GM20000 (cell line): ENCODE measurements around the gene FOXN1.

Experiments used
- DNase-seq: peaks from one replicate; pipeline ENCODE4 v3.0.0; 2012; ENCODE audit warnings: low spot score
- TF ChIP-seq, protein P1 (sequence below): IDR thresholded peaks from 2 replicates; pipeline ENCODE4 v1.5.1; 2012; ENCODE audit warnings: mild to moderate bottlenecking, control low read depth; ENCODE audit errors: extremely low read depth, missing control alignments

The FOXN1 gene

GRCh38 chr17:28530250-28530649 lies 24.1 kb downstream of the FOXN1 start:
- no peak for DNase-seq
- TF ChIP-seq, protein P1, sequence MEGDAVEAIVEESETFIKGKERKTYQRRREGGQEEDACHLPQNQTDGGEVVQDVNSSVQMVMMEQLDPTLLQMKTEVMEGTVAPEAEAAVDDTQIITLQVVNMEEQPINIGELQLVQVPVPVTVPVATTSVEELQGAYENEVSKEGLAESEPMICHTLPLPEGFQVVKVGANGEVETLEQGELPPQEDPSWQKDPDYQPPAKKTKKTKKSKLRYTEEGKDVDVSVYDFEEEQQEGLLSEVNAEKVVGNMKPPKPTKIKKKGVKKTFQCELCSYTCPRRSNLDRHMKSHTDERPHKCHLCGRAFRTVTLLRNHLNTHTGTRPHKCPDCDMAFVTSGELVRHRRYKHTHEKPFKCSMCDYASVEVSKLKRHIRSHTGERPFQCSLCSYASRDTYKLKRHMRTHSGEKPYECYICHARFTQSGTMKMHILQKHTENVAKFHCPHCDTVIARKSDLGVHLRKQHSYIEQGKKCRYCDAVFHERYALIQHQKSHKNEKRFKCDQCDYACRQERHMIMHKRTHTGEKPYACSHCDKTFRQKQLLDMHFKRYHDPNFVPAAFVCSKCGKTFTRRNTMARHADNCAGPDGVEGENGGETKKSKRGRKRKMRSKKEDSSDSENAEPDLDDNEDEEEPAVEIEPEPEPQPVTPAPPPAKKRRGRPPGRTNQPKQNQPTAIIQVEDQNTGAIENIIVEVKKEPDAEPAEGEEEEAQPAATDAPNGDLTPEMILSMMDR, result no peak

DNA sequence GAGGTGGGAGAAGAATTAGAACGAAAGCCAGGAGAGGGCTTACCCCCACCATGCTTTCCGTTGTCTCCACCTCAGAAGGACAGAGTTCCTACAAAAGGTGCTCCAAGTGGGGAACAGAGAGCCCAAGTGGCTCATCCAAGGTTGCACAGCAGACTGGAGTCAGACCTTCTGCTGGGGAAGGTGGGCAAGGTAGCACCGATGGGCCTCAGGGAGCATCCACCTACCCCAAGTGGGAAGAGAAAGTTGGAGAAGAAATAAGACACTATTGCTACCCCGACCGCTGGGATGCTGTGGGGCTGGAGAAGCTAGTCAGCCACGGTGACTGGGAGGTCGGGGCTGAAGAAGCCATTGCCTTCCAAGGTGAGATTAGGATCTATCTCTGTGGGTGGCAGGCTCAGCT lies 24.8 kb downstream of the FOXN1 start:
- DNase-seq, result no peak
- TF ChIP-seq, protein P1, result no peak

DNA sequence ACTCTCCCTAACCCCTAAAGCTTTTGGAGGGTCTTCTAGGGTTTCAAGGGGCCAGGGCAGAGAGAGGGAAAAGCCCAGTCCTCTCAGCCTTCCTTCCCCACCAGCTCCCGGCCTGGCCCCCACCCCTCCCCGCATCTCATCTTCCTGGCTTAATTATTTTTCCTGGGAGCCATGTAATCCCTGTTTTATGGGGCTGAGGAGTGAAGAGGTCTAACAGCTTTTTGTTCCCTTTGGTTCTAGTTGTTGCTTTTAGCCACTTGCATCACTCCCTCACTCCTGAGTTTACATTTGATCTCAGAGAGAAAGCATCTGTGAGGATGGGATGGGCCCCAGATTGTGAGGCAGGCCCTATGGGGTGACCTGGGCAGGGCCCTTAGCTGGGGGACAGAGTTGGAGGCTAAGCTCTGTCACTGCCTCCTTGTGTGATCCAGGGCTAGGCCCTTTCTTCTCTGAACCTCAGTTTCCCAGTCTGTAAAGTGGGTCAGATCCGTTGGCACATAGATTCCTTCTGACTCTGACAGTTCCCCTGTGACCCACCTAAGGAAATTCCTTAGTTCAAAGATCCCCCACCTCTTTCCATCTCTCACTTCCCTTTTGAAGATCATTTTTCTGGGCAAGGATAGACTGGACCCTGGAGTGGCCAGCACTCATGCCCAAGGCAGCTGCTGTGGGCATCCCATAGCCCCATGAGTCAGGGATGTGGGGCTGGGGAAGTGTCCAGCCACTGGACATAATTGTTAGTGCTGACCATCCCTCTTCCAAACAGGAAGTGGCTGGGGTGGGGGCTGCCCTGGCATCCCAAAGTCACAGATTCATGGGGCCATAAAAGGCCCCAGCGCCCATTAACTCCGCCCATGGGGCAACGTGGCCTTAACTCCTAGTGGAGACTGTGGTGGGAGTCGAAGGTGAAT lies 26.2 kb downstream of the FOXN1 start:
- TF ChIP-seq, protein P1, result no peak
- DNase-seq, result no peak

DNA sequence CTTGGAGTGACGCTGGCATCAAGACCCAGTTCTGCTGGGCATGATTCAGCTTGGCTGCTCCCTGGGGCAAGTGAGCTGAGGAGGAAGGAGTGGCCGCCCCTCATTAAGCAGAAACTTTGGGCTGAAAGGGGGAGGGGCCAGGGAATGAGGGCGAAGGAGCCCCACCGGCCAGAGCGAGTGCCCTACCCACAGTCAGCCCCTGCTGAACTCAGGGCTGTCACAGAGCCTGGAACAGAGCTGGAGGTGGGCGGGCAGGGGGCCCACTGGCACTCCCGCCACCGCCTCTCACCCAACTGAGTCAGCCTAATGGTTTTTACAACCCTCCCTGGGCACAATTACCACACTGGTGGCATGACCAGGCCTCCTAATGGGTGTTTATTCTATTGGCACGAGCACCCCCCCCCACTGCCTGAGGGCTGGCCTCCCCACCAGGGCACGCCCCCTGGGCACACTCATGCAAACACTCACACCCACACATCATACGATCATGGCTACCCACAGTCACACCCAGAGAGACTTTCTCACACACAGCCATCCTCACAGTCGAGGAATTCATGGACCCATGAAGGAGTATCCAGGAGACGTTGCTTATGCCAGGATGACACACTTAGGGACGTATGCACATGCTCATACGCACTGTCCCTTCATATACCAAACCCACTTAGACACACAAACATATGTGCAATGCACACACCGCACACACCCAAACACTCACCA lies 27.1 kb downstream of the FOXN1 start:
- DNase-seq, result no peak
- TF ChIP-seq, protein P1, result no peak

- no peak for DNase-seq
- TF ChIP-seq, protein P1, result no peak
Observed at GRCh38 chr17:28534740-28535375, 28.7 kb downstream of the FOXN1 start.

DNA sequence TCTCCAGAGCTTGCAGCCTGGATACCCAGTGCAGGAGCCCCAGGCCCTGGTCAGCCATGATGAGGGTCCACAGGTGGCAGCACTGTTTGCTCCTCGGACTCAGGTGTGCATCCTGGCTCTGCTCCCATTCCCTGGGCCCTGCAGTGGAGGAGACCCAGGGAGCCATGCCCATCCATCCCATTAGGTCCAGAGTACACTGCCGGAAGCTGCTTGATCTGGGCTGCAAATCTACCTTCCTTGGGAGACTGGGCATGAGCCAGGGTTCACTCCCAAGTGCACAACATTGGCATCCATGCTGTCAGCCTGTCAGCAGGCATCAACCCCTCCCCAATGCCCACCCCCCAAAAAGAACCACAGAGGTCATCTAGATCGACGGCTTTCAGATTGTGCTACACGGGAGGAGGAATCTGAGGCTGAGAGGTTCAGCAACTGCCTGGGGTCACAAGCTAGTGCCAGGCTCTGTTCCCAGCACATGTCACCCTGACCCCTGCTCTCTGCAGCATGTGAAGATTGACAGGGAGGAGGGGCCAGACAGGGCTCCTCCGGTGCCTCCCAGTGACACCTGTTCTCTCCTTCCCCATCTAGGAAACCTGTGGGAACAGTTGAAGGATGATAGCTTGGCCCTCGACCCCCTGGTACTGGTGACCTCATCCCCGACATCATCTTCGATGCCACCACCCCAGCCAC lies 30.5 kb downstream of the FOXN1 start:
- no peak for DNase-seq
- TF ChIP-seq, protein P1, result no peak
